Mesendoderm (in vitro differentiated cells): ENCODE measurements around the gene CCDC8.
A peak's percentile ranks its signal among the peaks of the same experiment; 100 is the strongest.

Experiments used
- DNase-seq: peaks from one replicate; pipeline ENCODE4 v3.0.0; 2013
- H2AK5ac ChIP-seq: 2 replicates; pipeline ENCODE4 v1.6.1; 2013; ENCODE audit warnings: low read length, inconsistent platforms
- H2BK120ac ChIP-seq: 2 replicates; pipeline ENCODE4 v1.6.1; 2013; ENCODE audit warnings: low read depth, mild to moderate bottlenecking, low read length, moderate library complexity, mixed read lengths
- H2BK15ac ChIP-seq: replicated peaks from 2 replicates; pipeline ENCODE4 v1.6.1; 2013; ENCODE audit warnings: low read depth, mild to moderate bottlenecking, moderate library complexity
- H2BK5ac ChIP-seq: 2 replicates; pipeline ENCODE4 v1.6.1; 2013; ENCODE audit warnings: low read length, inconsistent platforms
- H3K18ac ChIP-seq: 2 replicates; pipeline ENCODE4 v1.6.1; 2013; ENCODE audit warnings: mild to moderate bottlenecking, low read length, mixed read lengths
- H3K23ac ChIP-seq: one replicate; pipeline ENCODE4 v1.6.1; 2013; ENCODE audit warnings: low read length
- H3K27ac ChIP-seq: 2 replicates; pipeline ENCODE4 v1.5.1; 2013; ENCODE audit warnings: low read depth, mild to moderate bottlenecking, inconsistent platforms, low read length, moderate library complexity
- H3K27me3 ChIP-seq: 2 replicates; pipeline ENCODE4 v1.6.1; 2013; ENCODE audit warnings: low read length, control low read depth, mild to moderate bottlenecking, inconsistent platforms; ENCODE audit not compliant: insufficient read depth, poor library complexity
- H3K36me3 ChIP-seq: 2 replicates; pipeline ENCODE4 v1.6.1; 2013; ENCODE audit warnings: low read length, inconsistent platforms; ENCODE audit not compliant: control insufficient read depth, insufficient read depth
- H3K4ac ChIP-seq: one replicate; pipeline ENCODE4 v1.6.1; 2013; ENCODE audit warnings: low read depth, mild to moderate bottlenecking, low read length, moderate library complexity
- H3K4me1 ChIP-seq: 2 replicates; pipeline ENCODE4 v1.6.1; 2013; ENCODE audit warnings: low read depth, low read length, inconsistent platforms; ENCODE audit not compliant: control insufficient read depth
- H3K4me2 ChIP-seq: 2 replicates; pipeline ENCODE4 v1.6.1; 2013; ENCODE audit warnings: low read length
- H3K4me3 ChIP-seq: 2 replicates; pipeline ENCODE4 v1.5.1; 2013; ENCODE audit warnings: mild to moderate bottlenecking, low read length
- H3K56ac ChIP-seq: one replicate; pipeline ENCODE4 v1.6.1; 2013; ENCODE audit warnings: low read length
- H3K79me1 ChIP-seq: 2 replicates; pipeline ENCODE4 v1.6.1; 2013; ENCODE audit warnings: low read length, inconsistent platforms
- H3K79me2 ChIP-seq: 2 replicates; pipeline ENCODE4 v1.6.1; 2013; ENCODE audit warnings: mild to moderate bottlenecking, low read length; ENCODE audit not compliant: control insufficient read depth, insufficient read depth
- H3K9ac ChIP-seq: 2 replicates; pipeline ENCODE4 v1.6.1; 2013; ENCODE audit warnings: low read length, inconsistent platforms
- H4K5ac ChIP-seq: one replicate; pipeline ENCODE4 v1.6.1; 2013; ENCODE audit warnings: low read length
- H4K8ac ChIP-seq: one replicate; pipeline ENCODE4 v1.6.1; 2013; ENCODE audit warnings: low read depth, mild to moderate bottlenecking, control low read depth, low read length, moderate library complexity
- WGBS: extraction: QIAGEN DNeasy Blood & Tissue Kit; methylation state at CpG from one replicate; pipeline ENCODE4 v1.1.7; 2013; ENCODE audit warnings: low lambda C conversion rate, missing lambda C conversion rate; ENCODE audit not compliant: insufficient coverage; ENCODE audit errors: extremely low coverage; 5-methylcytosine and 5-hydroxymethylcytosine counted together

CCDC8 gene

DNA sequence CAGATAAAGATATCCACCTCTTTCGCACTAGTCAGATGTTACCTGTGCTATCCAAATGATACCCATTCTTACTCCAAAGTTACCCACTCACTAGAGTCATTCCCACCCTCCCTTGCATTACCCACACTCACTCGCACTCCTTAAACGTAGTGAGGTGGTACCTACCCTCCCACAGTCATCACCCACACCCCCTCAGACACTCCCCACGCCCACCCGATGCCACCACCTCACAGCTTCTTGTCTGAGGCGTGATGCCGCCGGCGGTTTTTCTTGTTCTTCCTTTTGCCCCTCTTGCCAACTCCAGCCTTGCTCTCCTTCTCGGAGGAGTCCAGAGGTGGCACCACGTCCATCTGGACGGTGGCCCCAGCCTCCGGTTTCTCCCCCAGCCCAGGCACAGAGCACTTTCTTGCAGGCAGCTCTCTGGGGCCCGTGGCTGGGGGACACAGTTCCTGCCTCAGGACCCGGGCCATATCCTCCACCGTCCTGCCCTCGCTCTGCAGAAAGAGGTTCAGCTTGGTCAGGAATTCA lies 14.2 kb upstream of the CCDC8 start:
- Histone ChIP-seq H2BK15ac (no peak overlapping the region), H3K23ac (no peak overlapping the region), H3K18ac (no peak overlapping the region), H3K4ac (no peak overlapping the region), H2BK120ac (no peak overlapping the region), H3K9ac (no peak overlapping the region), H4K5ac (no peak overlapping the region), H3K79me1 (no peaks in the 10 kb centered on the region), H3K27me3 (no peaks in the 10 kb centered on the region), H3K4me3 (no peak overlapping the region), H4K8ac (no peak overlapping the region), H3K56ac (no peak overlapping the region), H2AK5ac (no peak overlapping the region), H3K4me2 (no peak overlapping the region), H3K4me1 (no peaks in the 10 kb centered on the region), H3K27ac (no peak overlapping the region), H3K79me2 (no peaks in the 10 kb centered on the region), H3K36me3 (no peaks in the 10 kb centered on the region), H2BK5ac (no peak overlapping the region)
- WGBS = no CpG with 5 or more reads among the region's 17 CpGs
- DNase-seq = no peak

DNA sequence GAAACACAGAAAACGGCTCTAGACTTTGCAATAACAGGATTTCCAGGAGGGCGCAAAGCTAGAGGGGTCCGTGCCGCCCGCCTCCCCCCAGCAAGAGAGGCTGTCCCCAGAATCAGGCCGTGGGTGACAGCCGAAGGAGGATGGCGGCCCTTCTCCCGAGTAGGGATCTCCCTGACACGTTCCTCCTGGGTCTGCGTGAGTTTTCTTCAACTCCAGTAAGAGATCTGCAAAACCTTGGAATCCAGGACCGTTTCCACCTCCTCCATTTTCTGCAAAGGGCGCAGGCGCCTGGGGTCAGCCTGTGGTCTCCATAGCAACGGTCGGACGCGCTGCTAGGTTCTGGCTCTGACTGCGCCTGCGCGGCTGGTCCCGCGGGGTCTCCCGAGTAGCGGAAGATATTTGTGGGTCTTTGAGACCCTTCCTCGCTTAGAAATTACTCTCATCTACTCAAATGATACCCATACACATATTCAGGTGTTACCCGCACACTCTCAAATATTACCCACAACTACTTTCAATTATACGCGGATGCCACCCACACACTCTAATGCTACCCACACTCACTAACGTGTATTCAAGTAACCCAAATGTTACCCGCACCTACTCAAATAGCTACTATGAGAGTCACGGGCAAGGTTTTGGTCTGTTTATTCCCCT lies 13.3 kb upstream of the CCDC8 start:
- Histone ChIP-seq H3K4ac (no peak overlapping the region), H3K23ac (no peak overlapping the region)

DNA sequence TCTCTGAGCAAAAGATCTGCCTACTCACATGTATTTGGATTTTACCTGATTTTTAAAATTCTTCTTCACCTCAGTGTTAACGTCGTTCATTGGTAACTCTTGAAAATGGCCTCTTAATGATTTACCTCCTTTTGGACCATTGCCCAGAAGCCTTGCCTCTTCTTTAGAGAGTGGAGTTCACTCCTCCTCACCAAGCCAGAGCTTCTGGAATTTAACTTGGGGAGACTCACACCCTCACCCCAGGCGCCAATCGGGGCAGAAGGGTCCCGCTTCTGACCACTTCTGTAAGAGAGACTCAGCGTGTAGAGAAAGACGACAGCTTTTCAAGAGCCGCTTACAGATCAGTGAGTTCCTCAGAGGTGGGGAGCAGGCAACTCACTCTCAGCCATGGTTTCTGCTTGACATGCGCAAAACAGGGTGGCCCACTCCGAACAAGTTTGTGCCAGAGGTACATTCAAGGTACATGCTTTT lies 12.7 kb upstream of the CCDC8 start:
- WGBS = no CpG with 5 or more reads among the region's 10 CpGs
- Histone ChIP-seq H3K56ac (peak overlapping the region; percentile 87), H3K23ac (no peak overlapping the region), H2BK15ac (no peak overlapping the region), H3K4me1 (no peaks in the 10 kb centered on the region), H3K27me3 (no peaks in the 10 kb centered on the region), H3K18ac (no peak overlapping the region), H4K8ac (no peak overlapping the region), H3K9ac (peak overlapping the region; percentile 86), H2BK5ac (no peak overlapping the region), H3K4ac (no peak overlapping the region), H3K4me3 (peak overlapping the region; percentile 80), H3K36me3 (no peaks in the 10 kb centered on the region), H3K4me2 (peak overlapping the region; percentile 68), H3K27ac (no peak overlapping the region), H3K79me2 (no peaks in the 10 kb centered on the region), H3K79me1 (no peaks in the 10 kb centered on the region), H2AK5ac (no peak overlapping the region), H2BK120ac (no peak overlapping the region), H4K5ac (no peak overlapping the region)
- no peak for DNase-seq

More for the DNA sequence above, 13.3 kb upstream of the CCDC8 start:
- H2AK5ac ChIP-seq = no peak overlapping the region
- no peaks in the 10 kb centered on the region for H3K4me1 ChIP-seq
- H3K9ac ChIP-seq = peak overlapping the region; percentile 86
- peak overlapping the region; percentile 80 for H3K4me3 ChIP-seq
- peak overlapping the region; percentile 68 for H3K4me2 ChIP-seq
- 100% methylated on average over 3 of the region's 32 CpGs for WGBS
- H2BK5ac ChIP-seq = no peak overlapping the region
- no peaks in the 10 kb centered on the region for H3K79me1 ChIP-seq
- no peak overlapping the region for H4K8ac ChIP-seq
- no peaks in the 10 kb centered on the region for H3K36me3 ChIP-seq
- H3K79me2 ChIP-seq = no peaks in the 10 kb centered on the region
- peak overlapping the region; percentile 87 for H3K56ac ChIP-seq
- H2BK15ac ChIP-seq = no peak overlapping the region
- H2BK120ac ChIP-seq = no peak overlapping the region
- no peak overlapping the region for H3K18ac ChIP-seq
- no peak overlapping the region for H4K5ac ChIP-seq
- no peaks in the 10 kb centered on the region for H3K27me3 ChIP-seq
- no peak overlapping the region for H3K27ac ChIP-seq
- DNase-seq = peak; percentile 87

DNA sequence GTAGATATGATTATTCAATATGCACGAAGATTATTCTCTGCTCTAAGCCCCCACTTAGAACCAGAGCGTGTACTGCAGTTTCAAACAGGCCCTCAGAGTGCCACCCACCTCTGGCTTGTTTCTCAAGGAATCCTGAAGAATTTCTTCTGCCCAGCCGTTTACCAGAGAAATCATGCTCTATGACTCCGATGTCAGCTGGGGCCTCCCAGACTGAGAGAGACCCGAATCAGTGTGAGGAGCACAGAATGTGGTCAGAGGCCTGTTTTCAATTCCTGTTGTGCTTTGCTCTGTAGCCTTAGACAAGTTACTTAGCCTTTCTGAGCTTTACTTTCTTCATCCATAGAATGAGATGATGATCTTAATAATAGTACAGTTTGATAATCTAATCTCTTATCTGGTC lies 9.8 kb upstream of the CCDC8 start:
- Histone ChIP-seq H3K4me2 (no peak overlapping the region), H3K18ac (no peak overlapping the region), H3K4me3 (no peak overlapping the region), H3K27ac (no peak overlapping the region), H4K5ac (no peak overlapping the region), H3K79me1 (no peaks in the 10 kb centered on the region), H2BK5ac (no peak overlapping the region), H3K36me3 (no peaks in the 10 kb centered on the region), H3K79me2 (no peaks in the 10 kb centered on the region), H4K8ac (no peak overlapping the region), H2AK5ac (no peak overlapping the region), H3K4ac (no peak overlapping the region), H3K27me3 (no peaks in the 10 kb centered on the region), H3K9ac (no peak overlapping the region), H3K56ac (no peak overlapping the region), H2BK120ac (no peak overlapping the region), H3K23ac (no peak overlapping the region), H3K4me1 (no peaks in the 10 kb centered on the region), H2BK15ac (no peak overlapping the region)
- WGBS = no CpG with 5 or more reads among the region's 5 CpGs
- DNase-seq = no peak

GRCh38 chr19:46422344-46422743 lies 9.0 kb upstream of the CCDC8 start:
- no peaks in the 10 kb centered on the region for H3K36me3 ChIP-seq
- H3K27ac ChIP-seq = no peak overlapping the region
- H3K56ac ChIP-seq = no peak overlapping the region
- no peak overlapping the region for H4K8ac ChIP-seq
- H2BK15ac ChIP-seq = no peak overlapping the region
- H2BK120ac ChIP-seq = no peak overlapping the region
- no peaks in the 10 kb centered on the region for H3K79me1 ChIP-seq
- H3K9ac ChIP-seq = no peak overlapping the region
- no peak overlapping the region for H3K18ac ChIP-seq
- no CpG with 5 or more reads among the region's 2 CpGs for WGBS
- H3K4me2 ChIP-seq = no peak overlapping the region
- H3K27me3 ChIP-seq = no peaks in the 10 kb centered on the region
- H3K4me1 ChIP-seq = no peaks in the 10 kb centered on the region
- no peak overlapping the region for H3K23ac ChIP-seq
- H2BK5ac ChIP-seq = no peak overlapping the region
- H4K5ac ChIP-seq = no peak overlapping the region
- DNase-seq = no peak
- H3K79me2 ChIP-seq = no peaks in the 10 kb centered on the region
- H3K4me3 ChIP-seq = no peak overlapping the region
- H3K4ac ChIP-seq = no peak overlapping the region
- H2AK5ac ChIP-seq = no peak overlapping the region

DNA sequence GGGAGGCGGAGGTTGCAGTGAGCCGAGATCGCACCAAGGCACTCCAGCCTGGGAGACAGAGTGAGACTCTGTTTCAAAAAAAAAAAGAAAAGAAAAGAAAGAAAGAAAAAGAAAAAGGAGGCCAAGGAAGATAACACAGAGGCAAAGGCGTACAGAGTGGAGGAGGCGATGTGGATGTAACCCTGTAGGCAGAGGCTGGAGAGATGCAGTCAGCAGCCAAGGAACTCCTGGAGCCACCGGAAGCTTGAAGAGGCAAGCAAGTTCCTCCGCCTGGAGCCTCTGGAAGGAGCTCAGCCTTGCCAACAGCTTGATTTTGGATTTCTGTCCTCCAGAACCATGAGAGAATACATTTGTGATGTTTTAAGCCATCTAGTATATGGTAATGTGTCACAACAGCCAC lies 6.7 kb upstream of the CCDC8 start:
- Histone ChIP-seq H2BK5ac (no peak overlapping the region), H2AK5ac (no peak overlapping the region), H3K79me2 (no peaks in the 10 kb centered on the region), H3K18ac (no peak overlapping the region), H3K23ac (no peak overlapping the region), H3K4me2 (no peak overlapping the region), H3K9ac (no peak overlapping the region), H3K4me1 (no peaks in the 10 kb centered on the region), H3K27ac (no peak overlapping the region), H2BK15ac (no peak overlapping the region), H3K56ac (no peak overlapping the region), H3K4ac (no peak overlapping the region), H4K8ac (no peak overlapping the region), H4K5ac (no peak overlapping the region), H3K4me3 (no peak overlapping the region), H2BK120ac (no peak overlapping the region), H3K79me1 (no peaks in the 10 kb centered on the region), H3K36me3 (no peaks in the 10 kb centered on the region), H3K27me3 (no peaks in the 10 kb centered on the region)
- no CpG with 5 or more reads among the region's 7 CpGs for WGBS
- DNase-seq = no peak
